Activated CD4-positive, CD25-positive, alpha-beta regulatory T cell treated with anti-CD3 and anti-CD28 coated beads, Interleukin-2, amount 50 U/mL, for 24 hours (primary cell): ENCODE data around the gene SCAF1.

Experiments
- ATAC-seq, 2 donors: fragments of 150-1000 bp; cut with Tn5 transposase; one replicate each; pipeline ENCODE4 v1.10.0; 2021; ENCODE audit warnings: mild to moderate bottlenecking in 1 of 2, moderate library complexity in 1 of 2

SCAF1 gene

GRCh38 chr19:49645592-49645991 lies 3.6 kb downstream of the SCAF1 start:
- ATAC-seq = no peak

GRCh38 chr19:49645995-49646394 lies 4.0 kb downstream of the SCAF1 start:
- no peak for ATAC-seq

DNA sequence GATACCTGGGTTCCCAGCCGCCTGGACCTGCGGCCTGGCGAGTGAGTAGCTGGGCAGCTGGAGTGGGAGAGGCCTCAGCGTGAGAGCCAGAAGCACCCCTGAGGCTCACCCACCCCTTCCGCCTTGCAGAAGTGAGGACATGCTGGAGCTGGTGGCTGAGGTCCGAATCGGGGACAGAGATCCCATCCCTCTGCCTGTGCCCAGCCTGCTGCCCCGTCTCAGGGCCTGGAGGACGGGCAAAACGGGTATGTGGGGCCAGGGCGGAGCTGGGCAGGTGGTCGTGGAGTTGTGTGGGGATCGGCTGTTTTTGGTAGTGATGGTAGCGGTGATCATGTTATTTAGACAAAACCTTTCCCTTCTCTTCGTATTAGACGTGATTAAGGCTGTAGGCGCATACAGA lies 4.6 kb downstream of the SCAF1 start:
- ATAC-seq = no peak

DNA sequence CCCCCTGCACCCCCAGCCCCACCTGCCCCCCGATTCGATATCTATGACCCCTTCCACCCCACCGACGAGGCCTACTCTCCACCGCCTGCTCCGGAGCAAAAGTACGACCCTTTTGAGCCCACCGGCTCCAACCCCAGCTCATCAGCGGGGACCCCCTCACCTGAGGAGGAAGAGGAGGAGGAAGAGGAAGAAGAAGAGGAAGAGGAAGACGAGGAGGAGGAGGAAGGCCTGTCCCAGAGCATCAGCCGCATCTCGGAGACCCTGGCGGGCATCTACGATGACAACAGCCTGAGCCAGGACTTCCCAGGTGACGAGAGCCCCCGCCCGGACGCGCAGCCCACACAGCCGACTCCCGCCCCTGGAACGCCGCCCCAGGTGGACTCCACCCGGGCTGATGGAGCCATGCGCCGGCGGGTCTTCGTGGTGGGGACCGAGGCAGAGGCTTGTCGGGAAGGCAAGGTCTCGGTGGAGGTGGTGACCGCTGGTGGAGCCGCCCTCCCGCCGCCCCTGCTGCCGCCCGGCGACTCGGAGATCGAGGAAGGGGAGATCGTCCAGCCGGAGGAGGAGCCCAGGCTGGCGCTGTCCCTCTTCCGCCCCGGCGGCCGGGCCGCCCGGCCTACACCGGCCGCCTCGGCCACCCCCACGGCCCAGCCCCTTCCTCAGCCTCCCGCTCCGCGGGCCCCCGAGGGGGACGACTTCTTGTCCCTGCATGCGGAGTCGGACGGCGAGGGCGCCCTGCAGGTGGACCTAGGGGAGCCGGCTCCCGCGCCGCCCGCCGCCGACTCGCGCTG lies 9.2 kb downstream of the SCAF1 start:
- ATAC-seq = no peak

GRCh38 chr19:49651820-49652550 lies 10.0 kb downstream of the SCAF1 start:
- ATAC-seq = no peak

GRCh38 chr19:49652551-49653465 lies 10.8 kb downstream of the SCAF1 start:
- ATAC-seq = no peak

- no peak for ATAC-seq
Observed at GRCh38 chr19:49653466-49653806, 11.4 kb downstream of the SCAF1 start.

GRCh38 chr19:49654581-49654980 lies 12.6 kb downstream of the SCAF1 start:
- ATAC-seq = no peak

DNA sequence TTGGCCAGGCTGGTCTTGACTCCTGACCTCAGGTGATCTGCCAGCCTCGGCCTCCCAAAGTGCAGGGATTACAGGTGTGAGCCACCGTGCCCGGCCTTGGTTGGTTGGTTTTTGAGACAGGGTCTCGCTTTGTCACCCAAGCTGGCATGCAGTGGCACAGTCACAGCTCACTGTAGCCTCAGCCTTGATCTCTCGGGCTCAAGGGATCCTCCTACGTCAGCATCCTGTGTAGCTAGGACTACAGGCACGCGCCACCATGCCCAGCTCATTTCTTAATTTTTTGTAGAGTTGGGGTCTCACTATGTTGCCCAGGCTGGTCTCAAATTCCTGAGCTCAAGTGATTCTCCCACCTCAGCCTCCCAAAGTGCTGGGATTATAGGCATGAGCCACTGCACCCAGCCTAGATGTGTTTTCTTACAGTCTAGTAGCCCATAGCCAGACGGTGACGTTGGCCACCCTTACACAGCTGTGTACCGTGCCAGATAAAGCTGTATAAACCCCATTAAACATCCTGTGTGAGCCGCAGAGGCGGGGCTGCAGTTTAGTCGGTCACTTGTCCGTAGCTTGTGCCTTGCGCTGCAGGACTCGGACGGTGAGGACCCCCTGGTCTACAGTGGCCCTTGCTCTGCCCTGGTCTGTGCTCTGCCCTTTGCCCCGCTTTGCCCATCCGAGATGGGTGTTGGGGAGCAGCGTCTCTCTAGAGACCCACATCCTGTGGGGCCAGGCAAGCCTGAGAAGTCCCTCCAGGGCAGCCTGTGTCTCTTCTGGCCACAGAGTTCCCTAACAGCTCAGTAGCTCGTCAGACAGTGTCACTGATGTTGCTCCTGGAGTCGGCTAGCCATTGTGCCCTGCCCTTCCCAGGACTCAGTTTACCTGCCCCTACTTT lies 13.8 kb downstream of the SCAF1 start:
- ATAC-seq = no peak

DNA sequence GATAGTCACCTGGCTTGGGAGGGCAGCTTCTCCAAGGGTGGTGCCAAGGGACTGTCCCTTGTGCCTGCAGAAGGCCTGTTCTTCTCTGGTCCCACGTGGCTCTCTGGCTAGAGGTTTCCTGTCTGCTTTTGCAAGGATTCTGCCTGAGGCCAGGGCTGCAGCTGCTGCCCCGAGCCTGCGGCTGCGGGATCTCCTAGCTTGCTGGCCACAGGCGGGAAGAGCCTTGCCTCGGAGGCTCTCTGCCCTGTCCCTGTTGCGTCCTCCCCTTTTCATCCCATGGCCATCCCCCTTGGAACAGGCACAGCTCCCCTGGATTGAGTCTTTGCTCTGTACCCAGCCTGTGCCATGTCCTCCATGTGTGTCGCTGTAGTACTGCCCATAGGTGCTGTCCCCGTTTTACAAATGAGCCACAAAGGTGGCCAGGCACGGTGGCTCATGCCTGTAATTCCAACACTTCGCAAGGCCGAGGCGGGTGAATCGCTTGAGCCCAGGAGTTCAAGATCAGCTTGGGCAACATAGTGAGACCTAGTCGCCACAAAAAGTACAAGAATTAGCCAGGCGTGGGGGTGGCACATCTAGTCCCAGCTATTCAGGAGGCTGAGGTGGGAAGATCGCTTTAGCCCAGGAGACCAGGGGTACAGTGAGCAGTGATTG lies 14.6 kb downstream of the SCAF1 start:
- no peak for ATAC-seq

DNA sequence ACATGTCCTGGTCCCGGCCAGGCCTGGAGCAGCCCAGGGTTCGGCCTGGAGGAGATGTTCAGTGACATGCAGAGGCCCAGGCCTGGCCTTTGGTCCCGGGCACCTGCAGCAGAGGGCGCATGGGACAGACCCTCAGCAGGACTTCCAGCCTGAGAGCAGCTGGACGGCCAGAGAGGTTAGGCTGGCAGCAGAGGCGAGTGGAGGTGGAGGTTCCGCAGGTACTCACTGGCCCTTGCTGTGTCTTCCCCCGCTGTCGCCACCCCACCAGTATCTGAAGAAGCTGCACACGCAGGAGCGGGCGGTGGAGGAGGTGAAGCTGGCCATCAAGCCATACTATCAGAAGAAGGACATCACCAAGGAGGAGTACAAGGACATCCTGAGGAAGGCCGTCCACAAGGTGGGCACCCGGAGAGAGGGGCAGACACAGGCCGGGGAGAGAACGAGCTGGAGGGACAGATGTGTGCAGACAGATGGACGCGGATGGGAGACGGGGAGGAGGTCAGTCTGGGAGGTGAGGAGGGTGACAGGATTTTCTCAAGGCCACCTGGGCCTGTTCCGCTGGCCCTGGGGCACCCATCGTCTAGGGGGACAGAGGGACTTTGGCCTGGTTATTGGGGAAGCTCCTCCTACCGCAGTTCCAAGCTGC lies 15.6 kb downstream of the SCAF1 start:
- no peak for ATAC-seq

- no peak for ATAC-seq
Observed at GRCh38 chr19:49658139-49658517, 16.1 kb downstream of the SCAF1 start.

GRCh38 chr19:49658566-49659442 lies 16.8 kb downstream of the SCAF1 start:
- no peak for ATAC-seq

GRCh38 chr19:49660338-49660961 lies 18.4 kb downstream of the SCAF1 start:
- ATAC-seq = no peak

DNA sequence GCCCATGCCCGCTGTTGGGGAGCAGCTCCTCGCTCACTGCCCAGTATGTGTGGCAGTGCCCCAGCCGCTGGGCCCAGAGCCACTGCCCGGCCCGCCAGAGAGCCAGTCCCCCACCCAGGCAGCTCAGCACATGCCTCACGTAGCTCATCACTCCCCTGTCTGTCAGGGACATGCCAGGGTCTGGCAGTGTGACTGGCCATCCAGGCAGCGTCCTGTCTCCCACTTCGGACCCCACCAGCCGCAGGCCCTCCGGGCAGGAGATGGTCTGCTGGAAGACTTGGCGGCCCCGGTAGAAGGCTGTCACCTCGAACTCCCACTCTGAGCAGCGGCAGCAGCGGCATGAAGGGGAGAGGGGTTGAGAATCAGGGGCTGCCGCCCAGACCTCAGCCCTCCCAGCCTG lies 20.0 kb downstream of the SCAF1 start:
- no peak for ATAC-seq

DNA sequence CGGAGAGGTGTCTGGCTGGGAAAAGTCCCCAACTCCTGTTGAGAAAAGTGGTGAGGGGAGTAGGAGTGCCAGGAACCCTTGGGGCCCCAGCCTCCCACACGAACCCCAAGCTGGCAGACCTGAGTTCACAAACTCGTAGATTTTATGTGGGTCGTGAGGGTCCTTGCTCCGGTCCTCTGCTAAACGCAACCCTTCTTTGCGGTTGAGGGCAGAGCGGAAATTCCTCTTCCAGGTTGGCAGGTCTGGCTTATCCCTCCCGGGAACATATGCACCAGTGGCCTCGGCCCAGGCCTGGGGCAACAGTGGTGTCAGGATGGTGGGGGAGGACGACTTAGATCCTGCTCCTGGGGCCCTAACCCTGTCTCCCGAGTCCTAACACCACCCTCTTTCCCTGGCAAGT lies 21.2 kb downstream of the SCAF1 start:
- ATAC-seq = no peak

- ATAC-seq = peak; percentile 55 to 63
Observed at GRCh38 chr19:49664171-49665035, 22.4 kb downstream of the SCAF1 start.

GRCh38 chr19:49665036-49665350 lies 23.0 kb downstream of the SCAF1 start:
- ATAC-seq = no peak
